Uterus (tissue), 4 donors: ENCODE measurements around the gene ARHGEF40. TPM values are rescaled to one million over a fixed set of nuclear protein-coding genes. Genes with fewer than 3 reads are reported as not detected.

Source experiments
- DNase-seq, 2 donors: peaks; one replicate each; pipeline ENCODE4 v3.0.0-alpha.2; 2019 to 2020
- H3K27ac ChIP-seq, 2 donors: fragments of 200-600 bp; sonication (generic); 1 replicate in 1 of 2; 2 replicates in 1 of 2; pipeline ENCODE4 v1.5.1; 2016 to 2018
- H3K27me3 ChIP-seq, 2 donors: fragments of 200-600 bp; sonication (generic); one replicate each; pipeline ENCODE4 v1.5.1; 2018 to 2019; ENCODE audit warnings: control low read depth in 1 of 2
- H3K36me3 ChIP-seq, 2 donors: fragments of 200-600 bp; sonication (generic); one replicate each; pipeline ENCODE4 v1.5.1; 2019; ENCODE audit warnings: control low read depth in 1 of 2
- H3K4me1 ChIP-seq, 2 donors: fragments of 200-600 bp; sonication (generic); one replicate each; pipeline ENCODE4 v1.5.1; 2018 to 2019; ENCODE audit warnings: control low read depth in 1 of 2
- H3K4me3 ChIP-seq, 2 donors: fragments of 200-600 bp; sonication (generic); 1 replicate in 1 of 2; 2 replicates in 1 of 2; pipeline ENCODE4 v1.5.1; 2018 to 2019; ENCODE audit warnings: mild to moderate bottlenecking in 1 of 2
- H3K9me3 ChIP-seq, 2 donors: fragments of 200-600 bp; sonication (generic); one replicate each; pipeline ENCODE4 v1.5.1; 2019; ENCODE audit warnings: control low read depth in 1 of 2
- POLR2A ChIP-seq, 2 donors: fragments of 450-650 bp; IDR thresholded peaks; one replicate each; pipeline ENCODE4 v1.6.1; 2016; ENCODE audit warnings: antibody characterized with exemption in 2 of 2, mild to moderate bottlenecking in 1 of 2, moderate library complexity in 1 of 2
- intact Hi-C: fragments of 100-400 bp; cut with DNase I; formaldehyde crosslinking; loops from one replicate; pipeline ENCODE4 v1.15.1; 2023; ENCODE audit warnings: low total_unique reads
- total RNA-seq, 4 donors: library from RNA; depleted of rRNA in 3 of 4; stranded (reverse); fragments of >200 nt in 3 of 4; gene quantifications; one replicate each; pipeline versions ENCODE4 v1.1.0 to v1.2.4, GENCODE V29; 2014 to 2023
- TF ChIP-seq, protein P1 (sequence below), 4 experiments: fragments of 200-600 bp in 2 of 4; fragments of 450-650 bp in 2 of 4; sonication (generic) in 2 of 4; IDR thresholded peaks; one replicate each; pipeline ENCODE4 v1.5.1; 2016 to 2019; ENCODE audit warnings: antibody characterized with exemption in 4 of 4, mild to moderate bottlenecking in 2 of 4, moderate library complexity in 1 of 4
- donor health status: DM: yes; HTN: yes; CAD: no.

Gene ARHGEF40
- total RNA-seq, 4 donors from 2014 or later: 25.3 to 103 (median 66.9) TPM

DNA sequence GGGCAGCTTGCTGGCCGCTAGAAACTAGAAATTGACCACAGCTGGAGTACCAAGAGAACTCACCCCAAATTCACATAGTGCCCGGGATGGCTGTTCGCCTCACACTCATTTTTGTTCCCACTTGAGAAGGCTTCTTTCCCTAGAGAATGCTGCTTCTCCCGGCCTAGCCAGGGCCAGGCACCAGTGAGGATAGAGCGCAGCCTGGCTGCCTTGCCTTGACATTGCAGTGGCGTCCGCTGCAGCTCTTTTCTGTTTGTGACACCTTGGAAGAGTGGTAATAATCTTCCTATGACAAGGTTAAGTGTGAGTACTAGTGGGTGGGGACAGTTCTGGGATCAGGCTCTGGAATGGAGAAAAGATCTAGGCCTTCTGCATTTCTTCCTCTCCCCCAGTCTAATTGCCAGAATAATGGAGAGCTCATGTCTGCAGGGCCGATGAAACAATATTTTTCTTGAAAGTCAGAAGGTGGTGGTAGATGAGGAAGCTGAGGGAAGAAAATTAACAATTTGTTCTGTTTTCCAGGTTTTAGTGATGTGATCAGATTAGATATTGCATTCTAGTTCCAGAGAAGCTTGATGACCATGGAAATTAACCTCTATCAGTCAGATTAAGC is 34.5 kb downstream of the ARHGEF40 start:
- TF ChIP-seq POLR2A (IDR thresholded peaks at IDR 0.05): no peak
- TF ChIP-seq, protein P1, sequence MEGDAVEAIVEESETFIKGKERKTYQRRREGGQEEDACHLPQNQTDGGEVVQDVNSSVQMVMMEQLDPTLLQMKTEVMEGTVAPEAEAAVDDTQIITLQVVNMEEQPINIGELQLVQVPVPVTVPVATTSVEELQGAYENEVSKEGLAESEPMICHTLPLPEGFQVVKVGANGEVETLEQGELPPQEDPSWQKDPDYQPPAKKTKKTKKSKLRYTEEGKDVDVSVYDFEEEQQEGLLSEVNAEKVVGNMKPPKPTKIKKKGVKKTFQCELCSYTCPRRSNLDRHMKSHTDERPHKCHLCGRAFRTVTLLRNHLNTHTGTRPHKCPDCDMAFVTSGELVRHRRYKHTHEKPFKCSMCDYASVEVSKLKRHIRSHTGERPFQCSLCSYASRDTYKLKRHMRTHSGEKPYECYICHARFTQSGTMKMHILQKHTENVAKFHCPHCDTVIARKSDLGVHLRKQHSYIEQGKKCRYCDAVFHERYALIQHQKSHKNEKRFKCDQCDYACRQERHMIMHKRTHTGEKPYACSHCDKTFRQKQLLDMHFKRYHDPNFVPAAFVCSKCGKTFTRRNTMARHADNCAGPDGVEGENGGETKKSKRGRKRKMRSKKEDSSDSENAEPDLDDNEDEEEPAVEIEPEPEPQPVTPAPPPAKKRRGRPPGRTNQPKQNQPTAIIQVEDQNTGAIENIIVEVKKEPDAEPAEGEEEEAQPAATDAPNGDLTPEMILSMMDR (IDR thresholded peaks at IDR 0.05): peak; percentile 96 to 98 (median 97)
- DNase-seq: peak; percentile 76 to 77
- Histone ChIP-seq H3K4me3 (peak overlapping the region; percentile 65 to 69), H3K27me3 (no peaks in the 10 kb centered on the region), H3K9me3 (no peaks in the 10 kb centered on the region), H3K36me3 (no peaks in the 10 kb centered on the region), H3K4me1 (peaks cover 2 to 11% of the 10 kb centered on the region in 2 donors), H3K27ac (peak overlapping the region; percentile 99)
- intact Hi-C loops: loop anchor here (5.0 kb wide), 1 partner anchor 37 kb away; no protein-coding TSS in a partner anchor

DNA sequence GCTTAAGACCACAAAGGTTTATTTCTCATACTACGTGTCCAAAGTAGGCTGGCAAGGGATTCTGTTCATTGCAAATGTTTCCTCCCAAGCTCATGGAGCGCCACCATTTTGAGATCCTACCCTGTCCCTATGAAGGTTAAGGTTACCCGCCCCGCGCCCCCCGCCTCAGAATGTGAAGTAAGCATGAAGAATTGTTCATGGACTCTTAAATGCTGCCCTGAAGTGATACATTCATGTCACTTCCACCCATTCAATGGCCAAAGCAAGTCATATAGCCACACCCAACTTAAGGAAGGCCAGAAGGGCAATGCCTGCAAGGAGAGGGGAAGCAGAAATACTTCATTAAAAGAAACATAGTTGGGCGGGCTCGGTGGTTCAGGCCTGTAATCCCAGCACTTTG is 35.0 kb downstream of the ARHGEF40 start:
- H3K9me3 ChIP-seq: no peaks in the 10 kb centered on the region
- TF ChIP-seq, protein P1 (IDR thresholded peaks at IDR 0.05): no peak
- TF ChIP-seq POLR2A (IDR thresholded peaks at IDR 0.05): no peak
- DNase-seq: no peak
- peak overlapping the region; percentile 99 for H3K27ac ChIP-seq
- no peaks in the 10 kb centered on the region for H3K36me3 ChIP-seq
- H3K4me1 ChIP-seq: peaks cover 0 to 11% of the 10 kb centered on the region in 2 donors
- no peak overlapping the region for H3K4me3 ChIP-seq
- no peaks in the 10 kb centered on the region for H3K27me3 ChIP-seq
- intact Hi-C loops: no loop called here

DNA sequence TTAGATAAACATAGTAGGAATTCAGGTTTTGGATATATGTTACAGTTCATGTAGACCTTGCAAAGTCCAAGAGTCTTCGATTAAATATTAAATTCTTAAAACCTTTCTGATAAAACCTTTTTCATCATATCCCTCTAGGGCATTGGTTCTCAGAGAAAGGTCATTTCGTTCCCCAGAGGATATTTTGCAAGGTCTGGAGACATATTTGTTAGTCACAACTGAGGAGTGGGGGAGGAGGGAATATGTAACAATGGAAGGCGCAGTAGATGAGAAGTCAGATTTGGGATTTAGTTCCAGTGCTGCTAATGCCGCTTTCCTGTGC is 36.0 kb downstream of the ARHGEF40 start:
- no peaks in the 10 kb centered on the region for H3K9me3 ChIP-seq
- intact Hi-C loops: no loop called here
- peak overlapping the region; percentile 61 to 99 for H3K27ac ChIP-seq
- no peak overlapping the region for H3K4me3 ChIP-seq
- no peaks in the 10 kb centered on the region for H3K27me3 ChIP-seq
- TF ChIP-seq, protein P1 (IDR thresholded peaks at IDR 0.05): no peak
- no peak for TF ChIP-seq POLR2A (IDR thresholded peaks at IDR 0.05)
- no peaks in the 10 kb centered on the region for H3K36me3 ChIP-seq
- H3K4me1 ChIP-seq: peaks cover 0 to 11% of the 10 kb centered on the region in 2 donors
- no peak for DNase-seq

DNA sequence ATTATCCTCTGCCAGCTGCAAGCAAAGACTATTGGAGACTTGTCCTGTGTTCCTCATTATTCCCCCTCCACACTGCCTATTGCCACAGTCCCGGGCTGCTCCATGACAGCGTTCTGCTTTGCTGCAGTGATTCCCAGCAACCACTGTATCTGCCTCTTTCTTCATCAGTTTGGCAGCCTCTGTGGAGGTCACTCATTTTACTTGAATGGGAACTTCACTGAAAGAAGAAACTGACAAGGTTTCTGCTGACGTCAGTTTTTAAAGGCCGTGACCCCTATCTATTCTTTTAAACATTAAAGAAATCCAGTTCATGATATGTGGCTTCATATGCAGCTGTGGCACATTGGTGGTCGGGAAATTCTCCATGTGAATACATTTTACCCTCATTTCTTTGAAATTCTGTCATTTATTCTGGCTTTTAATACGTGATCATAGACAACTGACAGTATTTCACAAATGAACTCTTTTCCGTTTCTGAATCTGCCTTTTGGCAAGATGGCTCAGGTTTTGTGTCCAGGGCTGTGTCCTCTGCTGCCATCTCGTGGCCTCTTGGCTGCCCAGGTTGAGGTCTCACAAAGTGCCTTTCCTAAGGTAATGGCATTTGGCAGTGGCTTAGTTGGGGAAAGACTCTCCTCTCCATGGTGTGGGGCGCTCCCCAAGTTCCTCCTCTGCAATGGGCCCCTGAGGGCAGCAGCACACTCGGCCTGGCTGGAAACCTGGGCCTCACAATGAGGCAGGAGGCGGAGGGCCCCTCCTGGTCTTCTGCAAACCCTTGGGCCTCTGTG is 36.6 kb downstream of the ARHGEF40 start:
- Histone ChIP-seq H3K9me3 (no peaks in the 10 kb centered on the region), H3K27me3 (no peaks in the 10 kb centered on the region), H3K4me3 (no peak overlapping the region), H3K4me1 (peaks cover 0 to 11% of the 10 kb centered on the region in 2 donors), H3K27ac (peak overlapping the region; percentile 59 to 61), H3K36me3 (no peaks in the 10 kb centered on the region)
- intact Hi-C loops: no loop called here
- DNase-seq: peak; percentile 82 to 83
- TF ChIP-seq, protein P1 (IDR thresholded peaks at IDR 0.05): peak; percentile 83 to 91 (median 88)
- TF ChIP-seq POLR2A (IDR thresholded peaks at IDR 0.05): no peak

DNA sequence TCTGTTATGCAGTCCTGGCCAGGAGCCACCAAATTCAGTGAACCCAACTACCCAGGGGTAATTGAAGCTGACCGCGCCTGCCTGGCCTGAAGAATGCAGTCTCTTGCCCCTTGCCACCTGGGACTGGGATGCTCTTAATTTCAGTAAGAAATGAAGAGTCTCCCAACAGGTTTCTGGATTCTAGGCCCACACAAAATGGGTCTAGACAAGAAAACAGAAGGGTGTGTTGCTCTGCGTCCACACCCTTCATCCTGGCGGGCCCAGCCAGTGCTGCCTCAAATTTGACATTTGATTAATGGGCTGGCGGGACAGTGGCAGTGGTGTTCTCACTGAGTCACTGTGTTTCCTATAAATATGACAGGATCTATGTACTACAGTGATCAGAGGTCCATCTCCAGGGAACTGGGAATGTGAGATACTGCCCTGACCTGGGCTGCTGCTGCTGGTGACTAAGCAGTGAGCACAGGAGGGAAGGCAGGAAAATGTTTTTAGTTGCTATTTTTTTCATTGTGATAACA is 37.2 kb downstream of the ARHGEF40 start:
- intact Hi-C loops: no loop called here
- H3K9me3 ChIP-seq: no peaks in the 10 kb centered on the region
- no peaks in the 10 kb centered on the region for H3K36me3 ChIP-seq
- H3K4me1 ChIP-seq: peaks cover 0 to 11% of the 10 kb centered on the region in 2 donors
- H3K4me3 ChIP-seq: no peak overlapping the region
- no peaks in the 10 kb centered on the region for H3K27me3 ChIP-seq
- DNase-seq: peak in 1 of 2 donors; percentile 49
- H3K27ac ChIP-seq: peak overlapping the region in 1 of 2 donors; percentile 59
- TF ChIP-seq, protein P1 (IDR thresholded peaks at IDR 0.05): no peak
- TF ChIP-seq POLR2A (IDR thresholded peaks at IDR 0.05): no peak
